Kidney (tissue), 14 donors: ENCODE measurements around the gene CLASP1. TPM values are rescaled to one million over a fixed set of nuclear protein-coding genes. Genes with fewer than 3 reads are reported as not detected.

Experiments used
- DNase-seq, 5 donors: peaks; one replicate each; pipeline ENCODE4 v3.0.0-alpha.2; 2013 to 2020
- FAIRE-seq: peaks from 2 replicates; lab custom pipeline; 2012; peaks lifted over from hg19 to GRCh38; lab: Jason Lieb, UNC
- H3K27ac ChIP-seq, 2 donors: one replicate each; pipeline ENCODE4 v1.7.0; 2013; ENCODE audit warnings: low read depth in 2 of 2, low read length in 2 of 2, inconsistent platforms in 1 of 2
- H3K27me3 ChIP-seq: one replicate; pipeline ENCODE4 v1.7.1; 2013; ENCODE audit warnings: low read length, inconsistent platforms; ENCODE audit not compliant: control insufficient read depth, insufficient read depth
- H3K36me3 ChIP-seq, 3 donors: one replicate each; pipeline versions ENCODE4 v1.7.0 to v1.7.1; 2013; ENCODE audit warnings: low read length in 3 of 3, control low read depth in 1 of 3, inconsistent platforms in 1 of 3; ENCODE audit not compliant: insufficient read depth in 3 of 3, control insufficient read depth in 2 of 3
- H3K4me1 ChIP-seq, 3 donors: one replicate each; pipeline versions ENCODE4 v1.7.0 to v1.7.1; 2013; ENCODE audit warnings: low read length in 3 of 3, inconsistent platforms in 1 of 3, low read depth in 1 of 3; ENCODE audit not compliant: control insufficient read depth in 2 of 3, insufficient read depth in 2 of 3
- H3K4me3 ChIP-seq, 3 donors: one replicate each; pipeline versions ENCODE4 v1.7.0 to v1.8.1; 2013; ENCODE audit warnings: low read length in 3 of 3, control low read depth in 1 of 3, inconsistent platforms in 1 of 3
- H3K9ac ChIP-seq, 3 donors: one replicate each; pipeline versions ENCODE4 v1.7.0 to v1.7.1; 2013; ENCODE audit warnings: low read length in 3 of 3, control low read depth in 1 of 3, inconsistent platforms in 1 of 3
- H3K9me3 ChIP-seq, 3 donors: one replicate each; pipeline versions ENCODE4 v1.7.0 to v1.7.1; 2013; ENCODE audit warnings: low read length in 3 of 3, control low read depth in 1 of 3, inconsistent platforms in 1 of 3; ENCODE audit not compliant: control insufficient read depth in 2 of 3, insufficient read depth in 1 of 3
- CTCF ChIP-seq: IDR thresholded peaks from 3 replicates; pipeline ENCODE4 v1.5.1; 2012; ENCODE audit warnings: mild to moderate bottlenecking, moderate library complexity, borderline replicate concordance; ENCODE audit not compliant: insufficient read depth; ENCODE audit errors: extremely low read depth
- intact Hi-C: fragments of 100-400 bp; cut with DNase I; formaldehyde crosslinking; loops from one replicate; pipeline ENCODE4 v1.11.1; 2022
- polyA plus RNA-seq: library from polyadenylated mRNA; stranded (reverse); fragments of 350-450 nt; fragmentation: Illumina TruSeq; extraction: RNeasy Lipid Tissue Mini Kit (QIAGEN cat#74804); gene quantifications from one replicate; pipeline ENCODE4 v1.2.3, GENCODE V29; 2014; ENCODE audit warnings: low read depth, low replicate concordance; ENCODE audit not compliant: insufficient read depth
- total RNA-seq: library from RNA; stranded (reverse); fragmentation: NEBNext Ultra II Directional; extraction: Animal tissue kit (Norgen Biotek cat#: 25700); gene quantifications from one replicate; pipeline ENCODE4 v1.2.1, GENCODE V29; 2021
- donor health status: control.
- donor health status: control.
- donor health status: control.
- donor health status: control.
- donor health status: control.
- donor health status: DM: yes; HTN: yes; CAD: no.
- donor health status: Normal renal cell carcinoma (clear cell type).

The CLASP1 gene
- total and polyA plus RNA-seq, 2 donors from 2014 or later, result 6.8 to 71.5 TPM

DNA sequence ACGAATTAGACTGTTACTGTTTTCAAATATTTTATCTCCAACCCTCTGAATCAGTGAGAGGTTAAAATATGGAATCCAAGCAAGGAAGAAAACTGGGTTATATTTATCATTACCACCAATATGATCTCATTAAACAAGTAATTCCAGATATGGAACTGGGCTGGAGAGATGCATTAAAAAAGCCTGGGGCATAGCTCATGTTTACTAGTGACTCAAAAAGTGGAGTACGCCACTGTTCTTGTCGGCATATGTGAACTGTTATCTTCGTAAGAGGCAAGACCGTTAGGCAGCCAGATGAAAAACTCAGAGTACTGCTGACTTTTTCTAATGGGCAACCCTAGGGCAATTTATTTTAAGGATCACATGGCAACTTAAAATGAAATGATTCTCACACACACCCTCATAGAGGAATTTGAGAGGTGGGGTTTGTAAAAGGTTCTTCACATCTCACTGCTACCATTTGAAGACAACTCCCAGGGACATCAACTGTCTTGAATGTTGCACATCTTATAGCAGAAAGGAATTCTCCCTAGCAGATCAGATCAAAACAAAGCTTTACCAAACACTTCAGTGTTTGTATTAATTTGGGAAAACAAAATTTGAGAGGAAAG, 259.1 kb downstream of the CLASP1 start:
- peaks cover 9 to 29% (median 19%) of the 10 kb centered on the region in 3 donors for H3K36me3 ChIP-seq
- H3K27me3 ChIP-seq, result no peaks in the 10 kb centered on the region
- intact Hi-C loops, result no loop called here
- TF ChIP-seq CTCF, result no peak
- H3K4me1 ChIP-seq, result no peaks in the 10 kb centered on the region
- H3K9ac ChIP-seq, result no peak overlapping the region
- no peak overlapping the region for H3K27ac ChIP-seq
- FAIRE-seq, result no peak
- H3K4me3 ChIP-seq, result no peak overlapping the region
- no peaks in the 10 kb centered on the region for H3K9me3 ChIP-seq
- DNase-seq, result no peak

DNA sequence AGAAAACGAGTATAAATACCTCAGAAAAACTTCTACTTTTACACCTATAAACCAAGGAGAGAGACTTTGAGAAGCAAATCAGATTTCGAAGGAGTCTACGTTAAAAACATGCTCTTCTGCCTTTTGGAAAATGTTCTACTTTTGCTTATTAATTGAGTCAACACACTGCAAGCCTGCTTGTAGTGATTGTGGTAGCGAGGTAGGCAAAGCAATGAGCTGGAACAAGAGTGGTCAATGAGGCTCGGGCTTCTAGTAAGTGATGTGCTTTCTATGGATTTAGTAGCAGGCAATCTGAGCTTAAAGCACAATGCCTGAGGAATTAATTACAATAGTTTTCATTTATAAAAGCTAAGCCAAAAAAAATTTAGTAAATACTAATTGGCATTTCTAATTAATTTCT, 260.9 kb downstream of the CLASP1 start:
- TF ChIP-seq CTCF, result no peak
- no peaks in the 10 kb centered on the region for H3K9me3 ChIP-seq
- no peak overlapping the region for H3K4me3 ChIP-seq
- no peaks in the 10 kb centered on the region for H3K4me1 ChIP-seq
- FAIRE-seq, result no peak
- no peak overlapping the region for H3K9ac ChIP-seq
- DNase-seq, result peak in 2 of 5 donors; percentile 27 to 36
- peaks cover 7 to 25% (median 19%) of the 10 kb centered on the region in 3 donors for H3K36me3 ChIP-seq
- intact Hi-C loops, result no loop called here
- H3K27me3 ChIP-seq, result no peaks in the 10 kb centered on the region
- H3K27ac ChIP-seq, result no peak overlapping the region

GRCh38 chr2:121387591-121388325, 261.5 kb downstream of the CLASP1 start:
- intact Hi-C loops, result no loop called here
- Histone ChIP-seq H3K9me3 (no peaks in the 10 kb centered on the region), H3K9ac (no peak overlapping the region), H3K4me1 (no peaks in the 10 kb centered on the region), H3K27me3 (no peaks in the 10 kb centered on the region), H3K36me3 (peaks cover 7 to 31% (median 24%) of the 10 kb centered on the region in 3 donors), H3K4me3 (no peak overlapping the region), H3K27ac (no peak overlapping the region)
- TF ChIP-seq CTCF, result no peak
- DNase-seq, result no peak
- no peak for FAIRE-seq
